GM20000 (cell line): ENCODE data around the gene BMPR1A.

ENCODE experiments used
- DNase-seq: peaks from one replicate; pipeline ENCODE4 v3.0.0; 2012; ENCODE audit warnings: low spot score
- CTCF ChIP-seq: IDR thresholded peaks from 2 replicates; pipeline ENCODE4 v1.5.1; 2012; ENCODE audit warnings: mild to moderate bottlenecking, control low read depth; ENCODE audit errors: extremely low read depth, missing control alignments

Gene BMPR1A

GRCh38 chr10:86819567-86819966 is 63.1 kb downstream of the BMPR1A start:
- no peak for DNase-seq
- TF ChIP-seq CTCF, result no peak

GRCh38 chr10:86820509-86820908 is 64.1 kb downstream of the BMPR1A start:
- TF ChIP-seq CTCF, result no peak
- DNase-seq, result no peak

GRCh38 chr10:86821388-86821999 is 65.1 kb downstream of the BMPR1A start:
- no peak for TF ChIP-seq CTCF
- DNase-seq, result no peak

- no peak for TF ChIP-seq CTCF
- DNase-seq, result no peak
Observed at GRCh38 chr10:86823565-86823964, 67.1 kb downstream of the BMPR1A start.

- no peak for DNase-seq
- TF ChIP-seq CTCF, result no peak
Observed at GRCh38 chr10:86824151-86824550, 67.7 kb downstream of the BMPR1A start.

GRCh38 chr10:86825366-86825765 is 68.9 kb downstream of the BMPR1A start:
- DNase-seq, result no peak
- TF ChIP-seq CTCF, result no peak

GRCh38 chr10:86827639-86828038 is 71.2 kb downstream of the BMPR1A start:
- TF ChIP-seq CTCF, result no peak
- DNase-seq, result no peak
